ENCODE measurements around the gene NSL1.

The NSL1 gene

DNA sequence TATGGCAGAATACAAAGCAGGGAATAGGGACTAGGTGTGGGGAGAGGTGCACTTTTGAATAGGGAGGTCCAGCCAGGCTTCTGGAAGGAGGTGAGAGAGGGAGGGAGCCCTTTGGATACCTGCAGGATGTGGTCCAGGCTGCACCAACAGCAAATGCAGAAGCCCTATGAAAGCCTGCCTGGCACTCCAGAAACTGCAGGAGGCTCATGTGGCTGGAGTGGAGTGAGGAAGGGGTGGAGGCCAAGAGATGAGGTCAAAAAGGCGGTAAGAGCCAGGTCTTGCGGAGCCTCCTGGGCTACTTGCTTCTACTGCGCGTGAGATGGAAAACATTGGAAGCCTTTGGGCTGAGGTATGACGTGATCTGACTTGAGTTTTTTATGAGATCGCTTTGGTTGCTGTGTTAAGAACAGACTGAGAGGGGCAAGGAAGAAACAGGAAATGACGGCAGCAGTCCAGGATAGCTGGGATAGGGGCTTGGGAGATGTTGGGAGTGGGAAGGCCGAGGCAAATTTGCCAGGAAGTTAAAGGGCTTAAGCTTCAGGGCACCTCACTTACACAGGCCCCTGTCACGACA lies 87.5 kb downstream of the NSL1 start:
- no peak for DNase-seq (ENCODE audit: low read depth)

GRCh38 chr1:212702672-212703071 lies 88.9 kb downstream of the NSL1 start:
- no peak for DNase-seq (ENCODE audit: low read depth)

- DNase-seq (ENCODE audit: low read depth), result no peak
Observed at GRCh38 chr1:212701910-212702309, 89.7 kb downstream of the NSL1 start.

DNA sequence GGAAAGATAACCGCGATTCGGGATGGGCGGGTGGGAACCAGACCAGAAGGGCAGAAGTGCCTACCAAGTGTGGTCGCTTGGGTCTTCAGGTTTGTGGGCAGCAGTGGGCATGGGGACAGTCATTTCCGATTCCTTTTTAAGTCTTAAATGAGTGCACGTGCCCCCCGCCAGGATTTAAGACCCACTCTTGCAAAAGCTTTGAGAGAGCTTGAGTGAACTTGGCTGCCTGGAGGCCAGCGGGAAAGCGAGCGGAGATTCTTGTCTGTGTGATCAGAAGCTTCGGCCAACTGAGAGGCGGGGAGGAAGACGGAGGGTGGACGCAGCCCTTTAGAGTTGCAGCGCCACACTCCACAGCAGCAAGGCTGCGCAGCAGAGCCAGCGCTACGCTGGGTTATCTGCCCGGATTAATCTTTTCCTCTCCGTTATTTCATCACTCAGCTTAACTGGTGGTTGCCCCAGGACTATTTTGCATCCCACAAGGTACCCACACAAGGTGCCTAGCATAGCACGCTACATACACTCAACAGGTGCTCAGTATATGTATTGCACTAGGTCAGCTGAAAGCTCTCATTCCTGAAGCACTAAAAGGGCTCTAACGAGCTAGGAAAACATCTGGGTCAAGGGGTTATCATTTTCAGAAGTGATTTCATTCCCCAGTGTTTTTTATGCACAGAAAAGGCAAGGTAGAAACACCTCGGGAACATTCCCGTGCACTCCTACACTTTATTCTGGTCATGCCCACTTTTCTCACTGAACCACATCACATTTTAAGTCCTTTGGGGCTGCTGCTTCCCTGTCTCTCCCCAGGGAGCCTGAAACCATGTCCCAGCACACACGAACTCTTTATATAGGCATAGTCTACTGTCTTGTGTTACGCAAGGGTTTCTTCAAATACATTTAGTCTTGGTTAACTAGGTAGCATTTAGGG lies 90.4 kb downstream of the NSL1 start:
- DNase-seq (ENCODE audit: low read depth), result peak; percentile 19

DNA sequence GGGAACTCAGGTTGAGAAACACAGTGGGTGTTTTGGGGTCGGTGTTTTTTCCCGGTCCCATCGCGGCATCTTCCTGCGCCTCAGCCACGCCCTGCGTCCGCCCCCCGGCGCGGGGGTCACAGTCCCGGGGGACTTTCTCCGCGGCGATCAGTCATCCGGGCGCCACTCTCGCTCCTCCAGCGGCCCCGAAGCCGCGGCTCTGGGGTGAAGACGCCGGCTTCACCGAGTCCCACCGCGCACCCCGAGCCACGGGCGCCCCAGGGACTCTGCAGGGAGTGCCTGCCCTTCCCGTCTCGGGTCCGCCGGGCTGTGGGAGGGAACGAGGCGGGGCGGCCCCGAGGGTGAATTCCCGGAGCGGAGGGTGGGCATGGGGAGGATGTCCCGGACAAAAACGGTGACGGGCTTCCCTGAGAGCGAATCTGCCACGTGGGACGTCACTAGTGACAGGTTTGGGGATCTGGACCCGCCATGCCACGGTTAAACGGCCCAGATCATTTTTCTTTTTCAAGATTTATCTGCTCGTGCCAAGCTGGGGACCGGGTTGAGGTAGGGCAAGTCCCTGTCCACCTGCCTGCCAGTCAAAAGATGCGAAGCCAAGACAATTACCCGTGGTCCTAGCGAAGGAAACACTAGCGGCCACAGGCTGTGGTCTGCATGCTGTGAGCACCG lies 91.2 kb downstream of the NSL1 start:
- DNase-seq (ENCODE audit: low read depth), result peak; percentile 78

DNA sequence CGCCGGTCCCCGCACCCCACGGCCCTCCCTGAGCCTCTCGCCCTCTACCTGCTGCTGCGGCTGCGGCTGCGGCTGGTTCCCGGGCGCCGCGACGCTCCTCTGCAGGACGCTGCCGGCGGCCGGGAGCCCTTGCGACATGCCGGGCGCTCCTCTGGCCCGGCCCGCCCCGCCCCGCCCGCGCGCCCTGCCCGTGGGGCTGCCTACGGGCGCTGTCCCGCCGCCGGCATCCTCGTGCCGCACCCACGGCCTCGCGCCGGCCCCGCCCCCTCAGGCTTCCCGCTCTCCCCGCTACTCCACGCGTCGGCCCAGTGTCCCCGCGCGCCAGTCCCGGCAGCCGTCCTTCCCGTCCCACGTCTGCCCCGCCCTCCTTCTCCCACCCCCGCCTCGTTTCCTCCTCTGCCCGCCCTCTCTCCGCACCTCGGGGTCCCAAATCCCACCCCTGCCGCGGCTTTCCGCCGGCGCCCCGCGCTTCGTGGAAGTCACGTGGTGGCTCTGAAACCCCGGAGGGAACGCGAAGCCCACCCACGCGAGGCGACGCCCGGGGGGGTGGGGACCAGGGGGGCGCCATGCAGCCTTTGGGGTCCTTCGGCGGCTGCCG lies 91.9 kb downstream of the NSL1 start, which contains the start of gene BATF3:
Gene BATF3, minus strand, starts transcription at position 216 of the 598 bp plus-strand sequence. Its CDS starts 78 bp downstream, at position 138.
- DNase-seq (ENCODE audit: low read depth), result no peak

DNA sequence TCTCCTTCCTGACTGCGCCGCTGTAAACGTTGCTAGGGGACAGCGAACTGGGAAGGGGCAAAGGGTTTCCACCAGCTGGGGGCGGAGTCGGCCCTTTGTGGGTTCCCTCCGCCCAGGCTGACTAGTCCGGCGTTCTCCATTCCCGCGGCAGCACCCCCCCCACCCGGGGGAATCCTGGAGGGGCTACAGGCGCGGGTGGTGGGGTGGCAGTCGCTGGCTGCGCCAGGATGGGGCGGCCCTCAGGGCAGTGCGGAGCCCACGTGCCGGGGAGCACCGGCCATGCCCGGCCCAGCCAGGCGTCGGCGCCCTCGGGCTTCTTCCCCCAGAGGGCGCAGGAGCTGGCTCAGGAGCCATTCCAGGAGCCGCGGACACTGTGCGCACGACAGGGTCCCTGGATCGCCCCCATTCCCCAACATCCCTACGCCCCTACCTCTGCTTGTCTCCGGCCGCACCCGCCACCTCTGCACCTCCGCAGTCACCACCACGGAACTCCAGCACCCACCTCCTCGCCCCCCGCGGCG lies 92.4 kb downstream of the NSL1 start:
- peak; percentile 38 for DNase-seq (ENCODE audit: low read depth)

- no peak for DNase-seq (ENCODE audit: low read depth)
Observed at GRCh38 chr1:212698467-212699103, 93.0 kb downstream of the NSL1 start.

- no peak for DNase-seq (ENCODE audit: low read depth)
Observed at GRCh38 chr1:212696721-212697331, 94.8 kb downstream of the NSL1 start.

GRCh38 chr1:212692774-212693644 lies 98.6 kb downstream of the NSL1 start:
- no peak for DNase-seq (ENCODE audit: low read depth)

DNA sequence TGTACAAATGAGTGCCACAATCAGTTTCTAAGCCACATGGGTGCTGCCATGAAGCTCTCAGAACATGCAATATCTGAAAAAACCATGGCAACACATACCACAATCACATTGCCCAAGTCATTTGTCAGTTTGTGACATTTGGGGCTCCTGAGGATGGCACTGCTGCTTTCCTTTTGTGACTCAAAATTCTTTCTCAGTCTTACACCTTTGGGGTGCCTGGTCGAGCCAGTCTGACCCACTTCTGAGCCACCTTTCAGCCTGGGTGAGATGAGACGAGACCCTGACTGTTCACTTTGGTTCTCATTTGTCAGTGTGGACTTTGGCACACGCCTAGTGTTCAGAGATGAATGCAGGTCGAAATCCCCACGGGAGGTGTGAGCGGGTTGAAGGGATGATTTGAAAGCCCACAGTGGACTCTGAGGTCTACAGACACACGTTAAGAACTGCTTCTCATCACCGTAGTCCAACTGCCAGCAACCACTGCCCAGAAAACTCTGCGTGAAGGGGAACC lies 100.0 kb downstream of the NSL1 start:
- DNase-seq (ENCODE audit: low read depth), result no peak

GRCh38 chr1:212690816-212691403 lies 100.7 kb downstream of the NSL1 start:
- DNase-seq (ENCODE audit: low read depth), result no peak

GRCh38 chr1:212689758-212690529 lies 101.6 kb downstream of the NSL1 start:
- DNase-seq (ENCODE audit: low read depth), result no peak

DNA sequence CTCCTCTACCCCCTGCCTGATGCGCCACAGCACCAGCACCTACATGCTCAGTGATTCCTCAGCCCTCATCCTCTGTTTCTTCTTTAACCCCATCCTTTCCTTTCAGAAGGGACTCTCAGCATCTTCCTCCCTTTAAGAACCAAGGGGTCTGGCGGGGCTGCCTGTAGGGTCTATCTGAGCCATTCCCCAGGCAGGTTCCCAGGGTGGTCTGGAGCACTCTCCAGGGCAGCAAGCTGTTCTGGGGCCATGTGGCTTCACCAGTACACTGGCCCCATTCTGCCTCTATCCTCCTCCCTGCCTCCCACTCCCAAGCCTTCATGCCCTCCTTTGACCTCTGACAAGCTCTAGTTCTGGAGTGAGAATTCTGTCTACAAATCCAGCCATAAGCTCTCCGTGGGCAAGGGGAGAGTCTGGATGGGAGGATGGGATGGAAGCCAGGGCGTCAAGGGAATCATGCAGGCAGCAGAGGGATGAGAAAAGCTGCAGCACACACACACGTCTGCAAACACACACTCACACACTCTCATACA lies 102.3 kb downstream of the NSL1 start:
- no peak for DNase-seq (ENCODE audit: low read depth)

DNA sequence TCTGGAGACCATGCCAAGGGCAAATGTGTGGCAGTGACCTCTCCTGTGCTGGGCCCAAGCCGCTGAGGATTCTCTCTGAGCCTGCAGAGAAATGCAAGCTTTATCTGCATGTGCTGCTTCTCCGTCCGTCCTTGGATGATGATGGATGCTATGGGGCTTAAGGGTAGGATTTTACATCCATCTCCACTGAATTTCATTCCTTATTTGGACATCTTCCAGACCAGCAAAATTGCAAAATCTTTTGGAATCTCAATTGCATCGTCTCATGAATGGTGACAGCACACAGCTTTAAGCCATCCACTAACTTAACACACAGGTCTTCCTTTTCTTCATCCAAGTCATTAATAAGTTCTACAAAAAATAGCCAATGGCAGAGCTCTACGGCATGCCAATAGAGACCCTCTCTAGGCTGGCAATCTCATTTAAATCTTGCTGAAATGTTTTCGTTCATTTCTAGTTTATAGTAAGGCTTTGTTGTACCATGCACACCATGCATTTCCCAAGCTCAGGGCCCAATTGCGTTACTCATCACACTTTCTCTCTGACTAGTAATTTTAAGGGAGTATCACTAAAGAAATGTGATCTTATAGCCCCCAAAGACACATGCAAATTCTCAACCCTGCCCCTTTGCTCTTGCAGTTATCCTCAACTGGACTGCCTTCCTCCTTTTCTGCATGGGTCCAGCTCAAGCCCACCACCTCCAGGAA lies 103.1 kb downstream of the NSL1 start:
- DNase-seq (ENCODE audit: low read depth), result no peak

DNA sequence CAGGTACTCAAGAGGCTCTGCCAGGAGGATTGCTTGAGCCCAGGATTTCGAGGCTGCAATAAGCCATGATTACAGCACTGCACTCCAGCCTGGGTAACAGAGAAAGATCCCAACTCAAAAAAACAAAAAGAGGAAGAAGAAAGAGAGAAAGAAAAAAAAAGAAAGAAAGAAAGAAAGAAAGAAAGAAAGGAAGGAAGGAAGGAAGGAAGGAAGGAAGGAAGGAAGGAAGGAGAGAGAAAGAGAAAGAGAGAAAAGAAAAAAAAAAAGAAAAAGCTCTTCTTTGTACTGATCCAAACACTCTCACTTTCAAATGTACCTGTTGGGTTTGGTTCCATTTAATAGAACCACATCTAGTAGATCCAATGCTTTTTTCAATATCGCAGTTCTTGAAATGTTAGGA lies 103.8 kb downstream of the NSL1 start:
- DNase-seq (ENCODE audit: low read depth), result no peak

GRCh38 chr1:212686591-212686990 lies 105.0 kb downstream of the NSL1 start:
- no peak for DNase-seq (ENCODE audit: low read depth)

- no peak for DNase-seq (ENCODE audit: low read depth)
Observed at GRCh38 chr1:212686069-212686468, 105.5 kb downstream of the NSL1 start.

All from stimulated activated CD8-positive, alpha-beta memory T cell treated with anti-CD3 and anti-CD28 coated beads, Interleukin-12 subunit alpha, Interleukin-12 subunit beta, amount 100 ng/mL, for 4 hours (primary cell).